Measurements from ENCODE around the gene MEF2D. TPM values are rescaled to one million over a fixed set of nuclear protein-coding genes. Genes with fewer than 3 reads are reported as not detected.

MEF2D gene
- total and polyA plus RNA-seq, 10 donors, result 7.4 to 103 (median 61.6) TPM

Small RNA genes lying within 50 kb of the gene (microRNA-seq; reads per million reads assigned to microRNA genes)
- 0 reads per million in 3 donors for gene MIR9-1

Small RNA genes lying within 50 kb of the gene (small RNA-seq; reads per million reads assigned to genes)
- gene MIR9-1 (0 reads per million in 4 donors), gene RF00019 (0 reads per million in 4 donors)

Other genes starting within 250 kb of the MEF2D start
- 10 to 100 TPM; 48.9 to 80.5 (median 70.8) TPM for gene SMG5, start 217.9 kb downstream of the MEF2D start, total RNA-seq
- 10 to 100 TPM; 14.9 to 33.6 (median 17.7) TPM for gene SMG5, start 217.9 kb downstream of the MEF2D start, polyA plus RNA-seq
- gene TMEM79, start 216.4 kb downstream of the MEF2D start, total RNA-seq, result 1 to 10 TPM; 2.6 to 6.8 (median 4.6) TPM
- 1 to 10 TPM; 3.4 to 5.3 (median 3.8) TPM for gene TMEM79, start 216.4 kb downstream of the MEF2D start, polyA plus RNA-seq
- gene GLMP, start 205.1 kb downstream of the MEF2D start, total RNA-seq, result 10 to 100 TPM; 25.5 to 54.4 (median 44.2) TPM
- gene GLMP, start 205.1 kb downstream of the MEF2D start, polyA plus RNA-seq, result 10 to 100 TPM; 26.3 to 31.9 (median 30.6) TPM
- gene VHLL, start 201.5 kb downstream of the MEF2D start, total RNA-seq, result not detected
- not detected for gene VHLL, start 201.5 kb downstream of the MEF2D start, polyA plus RNA-seq
- gene CCT3, start 162.5 kb downstream of the MEF2D start, total RNA-seq, result 100 to 1,000 TPM in 5 of 7 donors, 10 to 100 TPM in 2; 83.9 to 129 (median 104) TPM
- 100 to 1,000 TPM in 2 of 3 donors, 10 to 100 TPM in 1; 73.7 to 113 (median 106) TPM for gene CCT3, start 162.5 kb downstream of the MEF2D start, polyA plus RNA-seq
- gene TSACC, start 162.2 kb downstream of the MEF2D start, total RNA-seq, result not detected
- 1 to 10 TPM in 2 of 3 donors, under 1 TPM in 1; 0.41 to 1.4 (median 1.3) TPM for gene TSACC, start 162.2 kb downstream of the MEF2D start, polyA plus RNA-seq
- gene RHBG, start 131.6 kb downstream of the MEF2D start, total RNA-seq, result 1 to 10 TPM in 1 of 7 donors, under 1 TPM in 1, not detected in 5; 0.67 to 1.4 TPM
- gene RHBG, start 131.6 kb downstream of the MEF2D start, polyA plus RNA-seq, result under 1 TPM; 0.05 to 0.38 (median 0.13) TPM
- 1 to 10 TPM in 3 of 7 donors, under 1 TPM in 4; 0.43 to 2.2 (median 0.86) TPM for gene IQGAP3, start 71.8 kb upstream of the MEF2D start, total RNA-seq
- gene IQGAP3, start 71.8 kb upstream of the MEF2D start, polyA plus RNA-seq, result under 1 TPM; 0.24 to 0.47 (median 0.35) TPM
- gene TTC24, start 78.9 kb upstream of the MEF2D start, total RNA-seq, result 1 to 10 TPM; 2.3 to 6.4 (median 4.3) TPM
- gene TTC24, start 78.9 kb upstream of the MEF2D start, polyA plus RNA-seq, result 1 to 10 TPM; 2.7 to 5.0 (median 2.8) TPM
- 10 to 100 TPM; 34.7 to 50.5 (median 48.3) TPM for gene NAXE, start 91.0 kb upstream of the MEF2D start, total RNA-seq
- 10 to 100 TPM; 48.1 to 74.7 (median 54.8) TPM for gene NAXE, start 91.0 kb upstream of the MEF2D start, polyA plus RNA-seq
- 10 to 100 TPM; 14.9 to 49.6 (median 26.2) TPM for gene GPATCH4, start 100.7 kb upstream of the MEF2D start, total RNA-seq
- 10 to 100 TPM; 12.3 to 25.4 (median 13.8) TPM for gene GPATCH4, start 100.7 kb upstream of the MEF2D start, polyA plus RNA-seq
- 1 to 10 TPM in 1 of 7 donors, under 1 TPM in 2, not detected in 4; 0.20 to 1.1 (median 0.46) TPM for gene HAPLN2, start 118.6 kb upstream of the MEF2D start, total RNA-seq
- under 1 TPM; 0.22 to 0.80 (median 0.27) TPM for gene HAPLN2, start 118.6 kb upstream of the MEF2D start, polyA plus RNA-seq
- not detected for gene BCAN, start 141.3 kb upstream of the MEF2D start, total RNA-seq
- under 1 TPM in 2 of 3 donors, not detected in 1; 0.10 to 0.11 TPM for gene BCAN, start 141.3 kb upstream of the MEF2D start, polyA plus RNA-seq
- 100 to 1,000 TPM in 2 of 7 donors, 10 to 100 TPM in 5; 36.0 to 146 (median 58.3) TPM for gene NES, start 176.6 kb upstream of the MEF2D start, total RNA-seq
- gene NES, start 176.6 kb upstream of the MEF2D start, polyA plus RNA-seq, result 10 to 100 TPM in 1 of 3 donors, 1 to 10 TPM in 2; 4.3 to 39.5 (median 6.7) TPM
- gene CRABP2, start 204.8 kb upstream of the MEF2D start, total RNA-seq, result 10 to 100 TPM in 1 of 7 donors, 1 to 10 TPM in 6; 1.2 to 13.1 (median 3.8) TPM
- gene CRABP2, start 204.8 kb upstream of the MEF2D start, polyA plus RNA-seq, result 1 to 10 TPM; 1.2 to 5.3 (median 1.8) TPM
- 10 to 100 TPM; 23.2 to 41.1 (median 32.4) TPM for gene METTL25B, start 227.7 kb upstream of the MEF2D start, total RNA-seq
- 10 to 100 TPM; 33.0 to 43.8 (median 42.9) TPM for gene METTL25B, start 227.7 kb upstream of the MEF2D start, polyA plus RNA-seq
- 10 to 100 TPM; 24.0 to 46.7 (median 33.8) TPM for gene ISG20L2, start 228.0 kb upstream of the MEF2D start, total RNA-seq
- 10 to 100 TPM in 1 of 3 donors, 1 to 10 TPM in 2; 6.6 to 14.4 (median 9.8) TPM for gene ISG20L2, start 228.0 kb upstream of the MEF2D start, polyA plus RNA-seq
- 10 to 100 TPM; 15.2 to 45.3 (median 37.3) TPM for gene MRPL24, start 240.3 kb upstream of the MEF2D start, total RNA-seq
- 10 to 100 TPM; 64.8 to 83.5 (median 82.8) TPM for gene MRPL24, start 240.3 kb upstream of the MEF2D start, polyA plus RNA-seq

Measured in spleen (tissue), 11 donors.